Activated gamma-delta T cell (primary cell): ENCODE results near the gene GNG7.
"Not testable (repeated sequence)": the region's sequence is repeated elsewhere in the genome, so short reads cannot be mapped to it uniquely, and the experiment has no call there.

Experiments used
- DNase-seq: peaks from one replicate; lab custom pipeline; 2025; lab: John Stamatoyannopoulos, UW

Gene GNG7

DNA sequence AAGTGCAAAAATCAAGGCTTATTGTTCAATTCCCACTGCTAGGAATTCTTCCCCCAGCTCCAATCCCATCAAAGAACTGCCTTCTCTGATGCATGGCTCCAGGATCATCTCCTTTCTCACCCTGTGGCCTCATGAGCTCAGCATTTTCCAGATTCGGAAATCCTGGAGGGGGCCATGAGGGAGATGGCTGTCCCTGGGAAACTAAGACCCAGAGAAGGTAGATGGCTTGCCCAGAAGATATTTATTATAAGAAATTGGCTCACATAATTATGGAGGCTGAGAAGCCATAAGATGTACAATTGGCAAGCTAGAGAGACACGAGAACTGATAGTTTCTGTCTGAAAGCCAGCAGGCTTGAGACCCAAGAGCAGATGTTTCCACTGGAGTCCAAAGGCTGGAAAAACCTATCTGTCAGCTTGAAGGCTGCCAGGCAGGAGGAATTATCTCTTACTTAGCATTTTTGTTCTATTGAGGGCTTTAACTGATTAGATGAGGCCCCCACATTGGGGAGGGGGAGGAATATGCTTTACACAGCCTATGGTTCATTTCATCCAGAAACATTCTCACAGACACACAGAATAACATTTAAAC is 168.0 kb downstream of the GNG7 start:
- DNase-seq: no peak

DNA sequence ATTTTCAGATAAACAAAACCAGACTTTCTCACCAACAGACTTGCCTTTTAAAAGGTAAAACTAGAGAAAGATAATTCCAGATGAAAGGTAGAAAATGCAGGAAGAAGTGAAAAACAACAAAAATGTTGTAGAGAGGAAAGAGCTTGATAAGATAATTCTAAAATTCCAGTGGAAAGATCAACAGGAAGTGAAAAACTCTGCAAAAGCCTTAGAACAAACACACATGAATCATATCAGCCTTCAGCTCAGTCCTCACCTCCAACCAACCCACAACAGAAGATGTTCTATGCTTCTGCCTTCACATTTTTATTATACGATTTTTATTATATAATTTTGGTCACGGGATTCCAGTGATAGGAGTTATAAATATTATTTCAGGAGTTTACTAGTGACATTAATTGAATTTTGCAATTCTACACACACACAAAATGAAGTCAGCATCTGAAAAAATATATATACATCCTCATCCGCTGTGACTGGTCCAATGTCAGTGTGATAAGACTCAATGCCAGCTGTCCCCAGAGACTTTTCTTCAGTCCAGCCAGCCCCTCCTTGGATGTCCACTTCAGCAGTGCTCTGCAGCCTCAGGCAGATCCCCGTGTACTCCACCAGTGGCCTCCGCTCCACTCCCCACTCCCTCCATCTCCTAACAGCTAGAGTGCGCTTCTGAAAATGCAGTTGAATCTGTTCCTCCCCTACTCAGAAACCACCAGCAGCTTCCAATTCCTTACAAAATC is 168.6 kb downstream of the GNG7 start:
- DNase-seq: no peak

DNA sequence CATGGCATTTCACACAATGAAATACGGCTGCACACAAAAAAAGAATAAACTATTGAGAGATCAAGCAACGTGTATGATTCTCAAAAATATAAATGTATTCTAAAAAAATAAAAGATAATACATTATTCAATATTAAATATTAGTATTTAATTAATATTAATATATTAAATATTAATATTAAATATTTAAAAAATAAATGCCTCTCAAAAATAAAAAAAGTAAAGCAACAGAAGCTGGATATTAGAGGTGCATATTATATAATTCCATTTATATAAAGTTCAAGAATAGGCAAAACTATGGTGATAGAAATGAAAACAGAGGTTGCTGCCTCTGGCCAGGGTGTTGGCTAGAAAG is 169.4 kb downstream of the GNG7 start:
- no peak for DNase-seq

DNA sequence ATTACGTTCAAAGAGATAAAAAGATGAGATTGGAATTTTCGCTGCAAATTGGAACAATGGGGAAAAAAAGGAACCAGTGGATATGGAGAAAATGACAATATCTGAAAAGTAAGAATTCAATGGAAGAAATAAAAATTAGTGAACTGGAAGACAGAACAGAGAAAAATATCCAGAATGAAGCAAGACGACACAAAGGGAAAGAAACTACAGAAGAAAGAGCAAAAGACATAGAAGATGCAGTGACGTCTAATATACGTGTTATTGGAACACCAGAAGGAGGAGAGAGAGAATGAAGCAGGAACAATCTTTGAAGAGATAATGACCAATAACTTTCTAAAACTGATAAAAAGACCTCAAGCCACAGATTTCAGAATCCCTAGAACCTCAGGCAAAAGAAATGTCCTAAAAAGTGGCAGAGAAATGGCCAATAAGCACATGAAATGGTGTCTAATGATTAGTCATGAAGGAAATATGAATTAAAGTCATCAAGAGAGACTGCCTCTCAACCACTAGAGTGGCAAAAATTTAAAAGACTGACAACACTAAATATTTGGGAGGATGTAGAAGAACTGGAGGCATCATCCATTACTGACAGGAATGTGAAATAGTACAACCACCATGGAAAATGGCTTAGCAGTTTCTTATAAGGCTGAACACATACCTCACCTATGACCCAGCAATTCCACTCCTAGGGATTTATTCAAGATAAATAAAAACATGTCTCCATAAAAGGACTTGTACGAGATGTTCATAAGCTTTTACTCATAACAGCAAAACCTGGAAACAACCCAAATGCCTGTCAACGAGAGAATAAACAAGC is 170.0 kb downstream of the GNG7 start:
- DNase-seq: no peak

DNA sequence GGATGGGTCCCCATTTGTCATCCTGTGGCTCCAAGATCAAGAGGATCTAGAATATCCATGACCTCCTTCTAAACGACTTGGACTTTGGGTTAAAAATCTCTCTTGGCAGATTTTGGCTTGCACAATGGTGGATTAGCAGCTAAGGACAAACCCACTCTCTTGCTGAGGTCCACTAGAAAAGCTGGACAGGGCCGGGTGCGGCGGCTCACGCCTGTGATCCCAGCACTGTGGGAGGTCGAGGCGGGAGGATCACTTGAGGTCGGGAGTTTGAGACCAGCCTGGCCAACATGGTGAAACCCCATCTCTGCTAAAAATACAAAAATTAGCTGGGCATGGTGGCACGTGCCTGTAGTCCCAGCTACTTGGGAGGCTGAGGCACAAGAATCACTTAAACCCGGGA is 172.6 kb downstream of the GNG7 start:
- not testable (repeated sequence) for DNase-seq

DNA sequence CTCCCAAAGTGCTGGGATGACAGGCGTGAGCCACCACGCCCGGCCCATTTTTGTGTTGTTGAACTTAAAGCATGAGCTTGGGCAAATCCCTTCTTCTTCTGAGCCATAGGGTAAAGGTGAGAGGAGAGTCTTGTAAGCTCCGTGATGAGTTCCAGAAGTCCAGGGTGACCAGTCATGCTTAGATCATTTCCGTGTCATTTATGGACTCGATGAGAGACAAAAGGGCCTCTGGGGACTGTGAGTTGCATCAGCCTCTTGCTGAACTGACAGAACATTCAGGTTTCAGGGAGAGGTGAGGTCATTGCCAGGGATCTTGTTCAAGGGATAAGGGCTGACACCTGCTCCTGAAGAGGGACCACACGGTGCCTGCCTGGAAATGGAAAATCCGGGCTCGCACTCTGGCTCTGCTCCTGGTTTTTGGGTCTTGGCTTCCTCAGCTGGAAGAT is 173.0 kb downstream of the GNG7 start:
- no peak for DNase-seq

DNA sequence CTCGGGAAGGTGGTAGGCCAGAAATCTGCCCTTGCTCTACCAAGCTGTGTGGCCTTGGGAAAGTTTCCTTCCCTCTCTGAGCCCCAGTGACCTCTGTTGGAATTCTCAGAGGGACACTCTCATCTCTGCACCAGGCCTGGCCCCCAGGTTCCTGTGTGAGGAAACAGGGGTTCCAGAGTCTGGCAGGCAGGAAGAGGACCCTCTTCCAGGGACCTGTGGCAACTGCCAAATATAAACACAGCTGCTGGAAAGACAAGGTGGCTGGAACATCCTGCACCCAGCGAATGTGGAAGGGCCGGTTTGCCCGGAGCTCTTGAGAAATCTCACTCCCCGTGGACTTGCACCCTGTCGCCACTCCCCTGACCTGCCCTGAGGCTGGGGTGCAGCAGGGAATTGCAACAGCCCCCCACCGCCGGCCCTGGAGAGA is 173.8 kb downstream of the GNG7 start:
- no peak for DNase-seq

DNA sequence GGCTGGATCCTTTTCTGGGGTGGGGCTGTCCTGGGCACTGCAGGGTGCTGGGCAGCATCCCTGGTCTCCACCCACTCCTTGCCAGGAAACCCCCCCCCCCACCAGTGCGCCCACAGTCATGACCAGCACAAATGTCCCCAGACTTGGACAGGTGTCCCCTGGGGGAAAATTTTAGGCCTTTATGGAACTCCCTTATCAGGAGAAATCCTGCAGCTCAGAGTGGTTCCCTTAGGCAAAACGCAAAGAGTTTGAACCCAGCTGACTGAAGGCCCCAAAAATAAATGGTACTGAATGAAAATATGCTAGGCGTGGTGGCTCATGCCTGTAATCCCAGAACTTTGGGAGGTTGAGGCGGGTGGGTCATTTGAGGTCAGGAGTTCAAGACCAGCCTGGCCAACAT is 174.8 kb downstream of the GNG7 start:
- DNase-seq: no peak

DNA sequence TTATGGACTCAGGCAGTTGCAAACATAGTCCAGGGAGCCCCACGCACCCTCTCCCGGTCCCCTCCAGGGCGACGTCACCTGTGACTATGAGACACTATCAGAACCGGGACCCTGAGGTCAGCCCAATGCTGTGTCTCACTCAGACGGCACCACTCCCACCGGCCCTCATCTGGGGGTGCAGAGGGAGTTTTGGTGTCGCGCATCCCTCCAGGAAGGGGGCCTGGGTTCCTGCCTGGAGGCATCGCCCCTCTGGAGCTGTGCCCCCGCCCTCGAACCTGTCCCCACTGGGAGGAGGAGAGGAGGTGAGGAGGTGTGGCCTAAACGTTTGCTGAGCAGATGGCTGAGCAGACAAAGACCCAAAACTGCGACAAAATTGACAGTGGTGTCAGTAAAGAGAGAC is 175.3 kb downstream of the GNG7 start:
- no peak for DNase-seq

DNA sequence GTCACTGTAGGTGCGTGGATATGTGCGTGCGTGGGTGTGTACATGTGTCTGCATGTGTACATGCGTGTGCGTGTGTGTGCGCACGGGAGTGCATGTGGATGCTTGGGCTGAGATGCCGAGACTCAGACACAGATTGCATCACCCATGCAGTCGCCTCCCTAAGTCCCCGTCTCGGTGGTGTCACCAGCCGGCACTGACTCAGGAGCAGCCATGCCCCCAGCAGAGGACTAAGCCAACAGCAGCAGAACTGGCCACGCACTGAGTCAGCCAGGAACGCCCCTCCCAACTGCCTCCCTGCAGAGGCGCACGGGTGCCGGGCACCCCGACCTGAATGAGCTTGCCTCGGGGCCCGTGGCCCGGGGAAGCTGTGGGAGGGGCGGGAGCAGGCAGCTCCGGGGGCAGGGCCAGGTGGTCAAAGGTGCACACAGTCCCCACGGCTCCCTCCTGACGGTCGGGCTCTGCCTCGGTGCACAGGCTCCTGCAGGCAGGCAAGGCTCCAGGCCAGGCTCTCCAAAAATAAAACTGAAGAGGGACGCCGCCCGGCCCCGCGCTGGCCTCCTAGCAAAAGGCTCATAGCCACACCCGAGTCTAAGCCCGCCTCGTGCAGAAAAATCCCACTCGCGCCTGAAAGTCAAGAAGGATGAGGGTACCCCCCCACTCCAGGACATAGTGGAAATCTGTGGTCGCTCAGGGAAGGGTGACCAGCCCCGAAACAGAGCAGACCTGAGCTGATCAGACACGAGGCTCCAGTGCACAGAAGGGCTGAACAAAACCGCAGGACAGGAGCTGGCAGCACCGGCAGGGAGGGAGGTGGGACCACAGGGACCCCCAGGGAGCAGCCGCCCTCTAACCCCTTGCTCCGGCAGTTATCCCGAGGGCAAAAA is 177.4 kb downstream of the GNG7 start:
- DNase-seq: no peak

DNA sequence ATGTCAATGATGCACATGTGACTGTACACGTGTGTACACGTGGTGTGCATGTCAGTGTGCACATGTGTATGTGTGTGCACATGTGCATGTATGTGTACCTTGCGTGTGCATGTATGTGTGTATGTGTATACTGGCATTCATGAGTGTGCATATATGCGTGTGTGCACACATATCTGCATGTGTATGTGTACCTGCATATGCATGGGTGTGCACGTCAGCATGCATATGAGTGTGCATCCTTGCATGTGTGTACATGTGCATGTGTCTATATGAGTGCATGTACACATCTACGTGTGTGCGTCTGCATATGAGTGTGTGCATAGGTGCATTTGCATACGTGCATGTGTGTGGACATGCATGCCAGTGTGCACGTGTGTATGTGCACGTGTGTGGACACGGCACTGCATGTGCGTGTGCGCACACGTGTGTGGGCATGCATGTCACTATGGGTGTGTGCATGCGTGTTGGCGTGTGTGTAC is 178.1 kb downstream of the GNG7 start:
- DNase-seq: no peak

DNA sequence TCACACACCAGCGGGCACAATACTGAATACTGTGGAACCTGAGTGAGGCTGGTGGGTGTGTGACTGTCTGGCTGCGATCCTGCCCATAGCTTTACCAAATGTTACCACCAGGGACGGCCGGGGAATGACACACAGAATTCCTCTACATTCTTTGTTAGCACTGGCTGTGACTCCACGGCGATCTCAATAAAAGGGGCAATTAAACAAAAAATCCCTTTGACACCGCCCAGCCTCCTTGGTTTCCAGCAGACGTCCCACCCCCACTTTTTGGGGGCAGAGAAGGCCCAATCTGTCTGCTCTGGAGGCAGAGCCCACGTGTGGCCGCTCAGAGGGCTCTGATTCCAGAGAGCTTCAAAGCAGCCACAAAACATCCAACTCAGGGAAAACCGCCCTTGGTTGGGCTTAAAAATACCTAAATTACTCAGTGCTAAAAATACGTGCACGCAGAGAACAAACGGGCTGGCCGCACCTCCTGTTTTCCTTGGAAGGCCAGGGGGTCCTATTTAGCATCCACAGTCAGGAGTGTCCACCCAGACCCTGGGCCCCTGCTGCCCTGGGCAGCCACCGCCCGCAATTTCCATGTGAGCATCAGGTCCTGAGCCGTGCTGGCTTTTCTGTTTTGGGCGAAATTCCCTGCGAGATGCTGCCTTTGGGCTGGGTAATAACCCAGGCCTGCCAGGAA is 178.7 kb downstream of the GNG7 start:
- DNase-seq: no peak

DNA sequence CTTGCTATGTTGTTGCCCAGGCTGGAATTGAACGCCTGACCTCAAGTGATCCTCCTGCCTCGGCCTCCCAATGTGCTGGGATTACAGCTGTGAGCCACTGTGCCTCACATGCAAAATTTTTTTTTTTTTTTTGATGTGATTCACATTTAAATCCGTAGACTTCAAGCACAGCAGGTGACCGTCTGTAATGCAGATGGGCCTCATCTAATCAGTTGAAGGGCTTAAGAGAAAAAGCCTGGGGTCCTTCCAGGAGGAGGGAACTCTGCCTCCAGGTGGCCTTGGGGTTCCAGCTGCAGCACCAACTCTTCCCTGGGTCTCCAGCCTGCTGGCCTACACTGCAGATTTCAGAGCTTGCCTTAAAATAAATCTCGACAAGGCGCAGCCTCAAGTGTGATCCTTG is 183.0 kb downstream of the GNG7 start:
- DNase-seq: no peak

DNA sequence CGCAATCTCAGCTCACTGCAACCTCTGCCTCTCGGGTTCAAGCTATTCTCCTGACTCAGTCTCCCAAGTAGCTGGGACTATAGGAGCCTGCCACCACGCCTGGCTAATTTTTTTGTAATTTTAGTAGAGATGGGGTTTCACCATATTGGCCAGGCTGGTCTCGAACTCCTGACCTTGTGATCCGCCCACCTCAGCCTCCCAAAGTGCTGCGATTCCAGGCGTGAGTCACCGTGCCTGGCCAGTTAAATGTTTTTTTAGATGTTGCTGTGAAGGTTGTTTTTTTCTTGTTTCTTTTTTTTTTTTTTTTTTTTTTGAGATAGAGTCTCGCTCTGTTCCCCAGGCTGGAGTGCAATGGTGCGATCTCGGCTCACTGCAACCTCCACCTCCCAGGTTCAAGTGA is 183.6 kb downstream of the GNG7 start:
- DNase-seq: not testable (repeated sequence)

DNA sequence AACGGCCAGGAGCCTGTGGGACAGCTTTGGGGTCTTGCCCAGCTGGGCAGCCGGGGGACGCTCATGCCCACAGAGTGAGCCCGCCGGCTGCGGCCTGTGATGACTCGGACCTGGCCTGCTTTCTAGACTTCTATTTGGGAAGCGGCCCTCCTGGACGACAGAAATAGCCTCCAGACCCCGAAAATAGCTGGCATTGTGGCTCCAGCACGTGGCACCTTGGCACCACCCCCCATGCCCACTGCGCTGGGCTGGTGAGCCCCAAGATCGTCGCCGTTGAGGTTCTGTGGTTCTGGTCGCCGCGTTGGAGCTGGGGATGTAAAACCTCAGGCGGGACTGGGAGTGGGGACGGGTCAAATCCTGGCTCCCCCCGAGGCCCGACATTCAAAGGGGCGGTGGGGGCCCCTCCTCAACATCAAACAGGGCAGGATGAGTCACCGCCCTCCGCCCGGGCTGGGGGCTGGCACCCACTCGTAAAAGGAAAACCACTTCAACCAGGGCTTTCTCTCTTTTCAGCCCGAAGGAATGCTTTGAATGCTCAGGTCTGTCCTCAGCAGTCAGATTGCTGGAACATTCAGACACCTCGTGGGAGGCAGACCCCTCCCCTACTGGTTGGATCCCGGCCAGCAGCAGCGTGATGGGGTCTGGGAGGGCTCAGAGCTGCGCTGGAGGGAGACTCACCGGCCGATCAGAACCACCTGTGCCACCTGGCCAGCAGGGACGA is 184.5 kb downstream of the GNG7 start:
- DNase-seq: no peak

DNA sequence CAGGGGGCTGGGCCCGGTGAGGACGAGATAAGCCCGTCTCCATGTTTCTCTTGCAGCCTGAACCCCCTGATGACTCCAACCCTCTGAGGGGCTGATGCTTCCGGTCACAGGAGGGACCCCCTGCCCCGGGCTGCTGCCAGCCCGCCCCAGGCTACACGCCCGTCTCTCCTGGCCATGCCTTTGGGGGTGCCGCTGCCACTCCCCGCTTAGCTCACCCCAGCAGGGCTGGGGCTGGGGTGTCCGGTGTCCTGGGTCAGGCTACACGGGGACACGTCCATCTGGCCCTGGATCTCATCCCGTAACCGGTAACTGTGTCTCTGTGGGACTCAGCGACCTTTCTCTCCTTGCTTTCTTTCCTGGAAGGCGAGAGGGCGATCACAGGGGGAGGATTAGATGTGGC is 185.8 kb downstream of the GNG7 start:
- DNase-seq: no peak

DNA sequence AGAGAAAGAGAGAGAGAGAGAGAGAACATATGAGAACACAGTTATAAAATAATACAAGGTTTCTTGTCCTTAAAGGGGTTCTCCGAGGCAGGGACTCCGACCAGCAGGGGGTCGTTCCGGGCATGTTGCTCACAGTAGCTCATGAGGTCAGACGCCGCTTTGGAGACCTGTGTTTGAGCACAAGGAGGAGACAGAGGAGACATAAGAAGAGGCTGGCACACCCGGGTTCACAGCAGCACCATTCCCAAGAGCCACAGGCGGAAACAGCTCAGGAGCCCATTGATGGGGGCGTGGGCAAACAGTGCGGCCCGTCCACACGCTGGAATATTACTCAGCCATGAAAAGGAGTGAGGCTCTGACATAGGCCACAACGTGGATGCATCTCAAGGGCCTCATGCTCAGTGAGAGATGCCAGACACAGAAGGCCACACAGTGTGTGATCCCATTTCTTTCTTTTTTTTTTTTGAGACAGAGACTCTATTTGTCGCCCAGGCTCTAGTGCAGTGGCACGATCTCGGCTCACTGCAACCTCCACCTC is 187.4 kb downstream of the GNG7 start:
- no peak for DNase-seq

DNA sequence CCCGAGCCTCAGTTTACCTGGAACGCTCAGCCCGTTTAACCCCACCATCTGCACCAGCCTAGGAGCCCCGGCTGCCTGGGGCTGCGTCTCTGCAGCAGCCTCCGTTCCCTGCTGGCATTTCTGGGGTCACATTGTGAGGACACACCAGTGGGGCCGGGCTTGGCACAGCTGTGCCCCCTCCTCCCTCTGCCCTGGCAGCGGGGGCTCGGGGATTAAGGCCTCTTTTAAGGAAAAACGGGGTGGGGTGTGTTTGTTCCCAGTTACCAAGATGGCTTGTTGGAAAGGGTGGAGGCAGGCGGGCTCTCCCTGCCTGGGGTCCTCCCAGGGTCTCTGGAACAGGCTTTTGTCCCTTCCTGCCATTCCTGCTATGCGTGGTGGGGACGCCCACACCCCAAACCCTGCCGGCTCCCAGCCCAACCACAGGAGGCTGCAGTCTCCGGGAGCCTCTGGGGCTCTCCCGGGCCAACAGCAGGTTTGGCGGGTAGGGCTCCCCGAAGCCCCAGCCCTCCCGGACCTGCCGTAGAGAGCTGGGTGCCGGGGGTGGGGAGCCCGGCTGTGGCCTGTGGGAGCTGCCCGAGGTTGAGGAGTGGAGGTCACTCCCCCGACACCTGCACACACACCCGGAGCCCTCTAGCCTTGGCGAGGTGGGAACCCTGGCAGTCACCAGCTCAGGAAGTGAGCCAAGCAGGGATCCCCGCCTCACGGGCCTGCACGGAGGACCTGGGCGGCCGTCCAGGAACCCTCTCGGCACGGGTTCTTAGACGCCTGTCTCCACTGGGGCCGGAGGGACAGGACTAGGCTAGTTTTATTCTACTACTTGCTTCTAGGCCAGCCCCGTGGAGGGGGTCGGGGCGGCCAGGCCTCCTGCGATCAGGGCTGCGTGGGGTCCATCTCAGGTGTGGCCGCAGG is 189.7 kb downstream of the GNG7 start:
- DNase-seq: no peak

DNA sequence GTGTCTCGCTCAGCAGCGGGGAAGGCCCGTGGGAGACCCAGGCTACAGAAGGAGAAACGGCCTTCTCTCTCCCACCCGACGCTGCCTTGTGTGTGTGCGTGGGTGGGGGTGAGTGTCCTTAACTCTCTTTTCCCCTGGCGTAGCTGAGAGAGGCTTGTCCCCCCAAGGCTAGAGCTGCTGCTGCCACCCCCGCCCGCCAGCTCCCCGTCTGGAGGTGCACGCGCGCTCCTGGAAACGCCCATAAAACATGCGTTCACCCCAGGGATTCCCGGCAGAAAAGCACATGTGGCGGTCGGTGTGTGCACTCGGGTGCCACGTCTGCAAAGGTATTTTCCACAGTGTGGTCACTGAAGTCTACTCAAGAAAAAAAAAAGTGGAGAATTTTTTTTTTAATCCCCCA is 190.5 kb downstream of the GNG7 start:
- DNase-seq: no peak
